IgD-negative memory B cell (primary cell): ENCODE results near the gene WEE1. TPM values are rescaled to one million over a fixed set of nuclear protein-coding genes. Genes with fewer than 3 reads are reported as not detected.
"Not testable (repeated sequence)": the region's sequence is repeated elsewhere in the genome, so short reads cannot be mapped to it uniquely, and the experiment has no call there.

Source experiments
- H3K27ac Mint-ChIP-seq, 3 donors: one replicate each; pipeline ENCODE4 v1.8.0; 2020 to 2022; ENCODE audit warnings: mild to moderate bottlenecking in 3 of 3, mixed read lengths in 3 of 3, moderate library complexity in 1 of 3
- H3K27me3 Mint-ChIP-seq: one replicate; pipeline ENCODE4 v1.8.0; 2021; ENCODE audit warnings: mixed read lengths
- H3K36me3 Mint-ChIP-seq: one replicate; pipeline ENCODE4 v1.8.0; 2020; ENCODE audit warnings: mild to moderate bottlenecking, mixed read lengths
- H3K4me1 Mint-ChIP-seq, 3 donors: one replicate each; pipeline ENCODE4 v1.8.0; 2020 to 2022; ENCODE audit warnings: mixed read lengths in 3 of 3, mild to moderate bottlenecking in 1 of 3
- H3K4me3 Mint-ChIP-seq, 4 donors: one replicate each; pipeline ENCODE4 v1.8.0; 2020 to 2022; ENCODE audit warnings: mild to moderate bottlenecking in 4 of 4, mixed read lengths in 4 of 4, moderate library complexity in 3 of 4
- H3K9me3 Mint-ChIP-seq, 3 donors: one replicate each; pipeline ENCODE4 v1.8.0; 2020 to 2021; ENCODE audit warnings: mixed read lengths in 3 of 3, mild to moderate bottlenecking in 1 of 3
- polyA plus RNA-seq: library from polyadenylated mRNA; unstranded; fragments of 300-500 nt; fragmentation: Illumina TruSeq; gene quantifications from one replicate; pipeline ENCODE4 v1.2.3, GENCODE V29; 2021

The WEE1 gene
- polyA plus RNA-seq, 1 donor from 2014 or later: 47.8 TPM

DNA sequence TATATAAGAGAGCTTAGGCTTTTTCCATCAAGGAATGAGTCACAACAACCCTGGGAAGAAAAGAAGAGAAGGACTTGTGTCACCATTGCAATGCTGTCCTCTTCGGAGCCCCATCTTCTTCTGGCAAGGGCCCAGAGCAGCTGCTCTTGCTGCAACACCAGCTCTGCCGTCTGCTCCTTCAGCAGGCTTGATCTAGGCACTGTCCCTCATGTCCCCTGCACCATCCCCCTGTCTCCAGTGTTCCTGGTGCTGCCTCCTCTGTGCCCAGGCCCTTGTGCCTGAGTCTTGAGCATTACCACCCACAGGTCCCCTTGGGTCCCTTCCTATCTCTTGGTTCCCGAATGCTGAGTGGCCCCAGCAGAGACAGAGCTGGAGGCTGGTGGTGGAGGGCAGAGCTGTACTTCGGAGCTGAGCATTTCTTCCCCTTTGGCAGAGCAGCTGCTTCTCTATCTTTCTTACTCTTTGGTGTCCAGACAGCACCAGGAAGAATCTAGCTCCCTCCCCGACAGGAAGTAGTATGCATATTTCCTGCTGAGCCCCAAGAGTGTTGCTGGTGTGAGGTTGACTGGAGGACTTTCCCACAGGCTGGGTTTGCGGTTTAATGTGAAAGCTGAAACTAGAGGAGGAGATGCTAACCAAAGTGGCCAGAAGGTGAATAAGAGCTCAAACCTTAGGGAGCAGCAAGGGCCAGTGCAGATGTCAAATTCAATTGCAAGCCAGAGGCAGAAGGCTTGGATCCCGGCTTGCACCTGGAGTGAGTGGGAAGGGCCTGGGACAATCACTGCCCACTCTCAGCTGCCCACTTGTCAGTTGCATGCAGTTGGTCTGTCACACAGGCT is 27.8 kb downstream of the WEE1 start:
- Mint-ChIP-seq H3K4me1 (peaks cover 29 to 40% (median 35%) of the 10 kb centered on the region in 3 donors), H3K9me3 (no peaks in the 10 kb centered on the region)

DNA sequence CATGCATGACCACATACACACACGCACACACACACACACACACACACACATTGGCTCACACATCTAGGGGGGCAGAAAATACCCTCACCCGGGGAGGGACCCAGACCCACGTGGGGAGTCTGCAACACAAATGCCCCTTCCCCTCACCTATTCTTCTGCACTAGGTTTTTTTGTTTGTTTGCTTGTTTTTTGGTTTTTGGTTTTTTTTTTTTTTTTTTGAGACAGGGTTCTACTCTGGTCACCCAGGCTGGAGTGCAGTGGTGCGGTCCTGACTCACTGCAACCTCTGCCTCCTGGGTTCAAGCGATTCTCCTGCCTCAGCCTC is 28.4 kb downstream of the WEE1 start:
- H3K27me3 Mint-ChIP-seq: no peaks in the 10 kb centered on the region
- H3K4me1 Mint-ChIP-seq: peaks cover 25 to 35% (median 30%) of the 10 kb centered on the region in 3 donors
- H3K27ac Mint-ChIP-seq: peak overlapping the region; percentile 51 to 94 (median 92)
- H3K4me3 Mint-ChIP-seq: peak overlapping the region; percentile 39 to 94 (median 79)
- no peaks in the 10 kb centered on the region for H3K36me3 Mint-ChIP-seq
- H3K9me3 Mint-ChIP-seq: no peaks in the 10 kb centered on the region

More for the DNA sequence above, 27.8 kb downstream of the WEE1 start:
- H3K36me3 Mint-ChIP-seq: no peaks in the 10 kb centered on the region
- peak overlapping the region; percentile 51 to 94 (median 92) for H3K27ac Mint-ChIP-seq
- H3K27me3 Mint-ChIP-seq: no peaks in the 10 kb centered on the region
- H3K4me3 Mint-ChIP-seq: peak overlapping the region; percentile 39 to 94 (median 79)

DNA sequence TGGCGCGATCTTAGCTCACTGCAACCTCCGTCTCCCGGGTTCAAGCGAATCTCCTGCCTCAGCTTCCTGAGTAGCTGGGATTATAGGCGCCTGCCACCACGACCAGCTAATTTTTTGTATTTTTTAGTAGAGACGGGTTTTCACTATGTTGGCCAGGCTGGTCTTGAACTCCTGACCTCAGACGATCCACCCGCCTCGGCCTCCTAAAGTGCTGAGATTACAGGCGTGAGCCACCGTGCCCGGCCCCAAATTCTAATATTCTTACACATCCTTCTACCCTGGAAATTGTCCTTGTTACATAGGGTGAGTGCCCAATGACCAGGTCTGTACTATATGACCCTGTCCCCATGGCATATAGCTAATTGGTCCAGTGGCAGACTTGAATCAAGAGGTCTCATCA is 29.7 kb downstream of the WEE1 start:
- H3K27ac Mint-ChIP-seq, H3K9me3 Mint-ChIP-seq, H3K36me3 Mint-ChIP-seq, H3K4me3 Mint-ChIP-seq, H3K27me3 Mint-ChIP-seq: not testable (repeated sequence)
- peaks cover 20 to 31% (median 24%) of the 10 kb centered on the region in 3 donors for H3K4me1 Mint-ChIP-seq

DNA sequence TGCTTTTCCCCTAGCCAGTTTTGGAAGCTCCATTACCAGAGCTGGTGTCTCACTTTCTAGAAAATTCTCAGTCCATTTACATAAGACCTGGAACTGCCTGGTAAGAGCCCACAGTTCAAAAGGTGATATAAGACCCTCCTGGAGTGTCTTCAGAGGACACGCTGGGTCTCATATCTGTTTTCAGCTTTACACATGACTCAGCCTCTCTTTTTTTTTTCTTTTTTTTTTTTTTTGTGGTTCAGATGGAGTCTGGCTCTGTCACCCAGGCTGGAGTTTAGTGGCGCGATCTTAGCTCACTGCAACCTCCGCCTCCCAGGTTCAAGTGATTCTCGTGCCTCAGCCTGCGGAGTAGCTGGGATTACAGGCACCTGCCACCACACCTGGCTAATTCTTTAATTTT is 30.7 kb downstream of the WEE1 start:
- peaks cover 22 to 34% (median 25%) of the 10 kb centered on the region in 3 donors for H3K4me1 Mint-ChIP-seq
- H3K27ac Mint-ChIP-seq: peak overlapping the region in 1 of 3 donors; percentile 63
- H3K36me3 Mint-ChIP-seq: no peaks in the 10 kb centered on the region
- no peaks in the 10 kb centered on the region for H3K27me3 Mint-ChIP-seq
- H3K9me3 Mint-ChIP-seq: no peaks in the 10 kb centered on the region
- no peak overlapping the region for H3K4me3 Mint-ChIP-seq

DNA sequence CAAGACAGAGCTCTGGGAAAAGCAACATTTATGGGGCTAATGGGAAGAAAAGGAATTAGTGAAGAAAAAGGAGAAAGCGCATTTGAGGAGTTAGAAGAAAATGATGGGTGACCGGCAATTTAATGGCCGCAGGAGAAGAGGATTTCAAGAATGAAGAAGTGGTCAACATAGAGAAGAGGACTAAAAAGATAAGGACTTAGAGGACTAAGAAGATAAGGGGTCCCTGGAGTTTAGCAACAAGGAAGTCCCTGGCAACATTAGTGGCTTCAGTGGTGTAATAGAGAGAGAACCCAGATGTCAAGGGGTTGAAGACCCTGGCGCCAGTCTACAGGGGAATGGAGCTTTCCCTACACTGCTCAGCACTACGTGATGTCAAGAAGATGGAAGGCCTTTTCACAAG is 32.3 kb downstream of the WEE1 start:
- peaks cover 20 to 31% (median 28%) of the 10 kb centered on the region in 3 donors for H3K4me1 Mint-ChIP-seq
- H3K4me3 Mint-ChIP-seq: no peak overlapping the region
- H3K9me3 Mint-ChIP-seq: peaks cover 0 to 2% (median 0%) of the 10 kb centered on the region in 3 donors
- peaks cover 2% of the 10 kb centered on the region for H3K36me3 Mint-ChIP-seq
- no peaks in the 10 kb centered on the region for H3K27me3 Mint-ChIP-seq
- H3K27ac Mint-ChIP-seq: no peak overlapping the region

DNA sequence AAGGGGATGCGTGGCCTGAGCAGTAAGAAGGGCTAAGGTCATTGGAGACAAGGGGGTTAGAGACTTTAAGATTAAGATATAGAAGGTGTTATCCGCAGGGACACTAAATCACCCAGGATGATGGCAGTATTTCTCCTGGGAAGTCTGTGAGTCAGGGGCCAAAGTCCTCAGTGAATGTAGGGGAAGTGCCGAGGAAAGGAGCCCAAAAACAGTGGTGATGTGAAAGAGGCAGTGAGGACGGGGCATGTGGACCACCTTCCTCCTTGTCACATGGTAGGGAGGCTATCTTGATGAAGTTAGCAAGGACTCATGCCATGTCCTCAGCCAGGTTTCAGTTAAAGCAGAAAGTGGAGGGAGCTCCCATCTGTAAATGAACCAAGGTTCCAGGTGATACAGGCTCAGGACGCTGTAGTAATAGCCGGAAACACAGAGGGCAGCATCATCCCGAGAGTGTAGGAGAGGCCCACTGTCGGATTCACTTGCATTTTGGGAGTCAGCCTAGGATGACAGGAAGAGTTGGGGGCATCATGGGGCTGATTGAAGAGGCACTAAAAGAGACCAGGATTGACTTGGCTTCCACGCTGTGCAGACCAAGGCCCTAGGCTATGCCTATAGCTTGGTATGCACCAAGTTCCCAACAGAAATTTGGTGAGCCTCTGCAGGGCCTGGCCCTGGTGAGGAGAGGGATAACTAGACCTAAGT is 33.5 kb downstream of the WEE1 start:
- Mint-ChIP-seq H3K4me1 (peaks cover 16 to 25% (median 17%) of the 10 kb centered on the region in 3 donors), H3K9me3 (peaks cover 0 to 2% (median 0%) of the 10 kb centered on the region in 3 donors), H3K27ac (peak overlapping the region in 2 of 3 donors; percentile 31 to 54), H3K4me3 (no peak overlapping the region), H3K27me3 (no peaks in the 10 kb centered on the region), H3K36me3 (peaks cover 2% of the 10 kb centered on the region)

DNA sequence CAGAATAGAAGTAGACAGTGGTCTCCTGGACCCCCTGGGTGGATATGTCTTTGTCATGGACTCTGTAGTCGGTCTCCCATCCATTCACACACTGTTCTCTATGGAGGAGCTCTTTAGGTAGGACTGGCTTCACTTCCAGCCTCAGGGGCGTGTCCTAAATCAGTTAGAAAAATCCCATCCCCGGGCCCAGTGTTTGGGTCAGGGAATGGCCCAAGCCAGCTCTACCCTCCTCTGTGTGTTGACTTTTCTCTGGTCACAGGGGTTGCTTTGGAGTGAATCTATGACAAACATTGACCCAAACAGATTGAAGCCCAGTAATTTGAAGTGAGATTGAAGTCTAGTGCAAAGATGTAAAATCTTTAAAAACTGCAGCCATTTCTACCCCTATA is 34.0 kb downstream of the WEE1 start:
- Mint-ChIP-seq H3K4me3 (no peak overlapping the region), H3K27me3 (no peaks in the 10 kb centered on the region), H3K9me3 (peaks cover 0 to 2% (median 0%) of the 10 kb centered on the region in 3 donors), H3K27ac (peak overlapping the region in 1 of 3 donors; percentile 31), H3K36me3 (peaks cover 2% of the 10 kb centered on the region), H3K4me1 (peaks cover 13 to 20% (median 16%) of the 10 kb centered on the region in 3 donors)

DNA sequence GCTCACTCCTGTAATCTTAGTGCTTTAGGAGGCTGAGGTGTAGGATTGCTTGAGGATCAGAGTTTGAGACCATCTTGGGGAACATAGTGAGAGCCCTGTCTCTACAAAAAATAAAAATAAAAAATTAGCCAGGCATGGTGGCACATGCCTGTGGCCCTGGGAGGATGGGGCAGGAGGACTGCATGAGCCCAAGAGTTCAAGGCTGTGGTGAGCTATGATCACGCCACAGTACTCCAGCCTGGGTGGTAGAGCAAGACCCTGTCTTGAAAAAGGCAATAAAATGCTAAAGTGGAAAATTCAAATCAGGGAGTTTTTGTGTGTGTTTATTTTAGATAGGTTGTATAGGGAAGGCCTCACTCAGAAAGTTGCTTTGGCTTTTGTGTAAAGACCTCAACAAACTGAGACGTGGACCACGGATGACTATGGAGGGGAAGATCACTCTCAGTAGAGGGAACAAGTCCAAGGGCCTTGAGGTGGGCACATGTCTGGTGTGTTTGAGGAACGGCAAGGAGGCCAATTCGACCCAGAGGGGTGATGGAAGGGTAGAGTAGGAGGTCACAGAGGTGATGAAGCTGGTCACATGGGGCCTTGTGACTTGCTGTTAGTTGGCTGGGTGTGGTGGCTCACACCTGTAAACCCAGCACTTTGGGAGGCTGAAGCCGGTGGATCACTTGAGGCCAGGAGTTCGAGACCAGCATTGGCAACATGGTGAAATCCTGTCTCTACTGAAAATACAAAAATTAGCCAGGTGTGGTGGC is 35.7 kb downstream of the WEE1 start:
- Mint-ChIP-seq H3K4me3 (peak overlapping the region in 2 of 4 donors; percentile 74 to 92), H3K9me3 (peaks cover 0 to 2% (median 0%) of the 10 kb centered on the region in 3 donors), H3K27ac (peak overlapping the region; percentile 73 to 94 (median 74)), H3K36me3 (peaks cover 2% of the 10 kb centered on the region), H3K27me3 (no peaks in the 10 kb centered on the region), H3K4me1 (peaks cover 20 to 26% (median 23%) of the 10 kb centered on the region in 3 donors)

DNA sequence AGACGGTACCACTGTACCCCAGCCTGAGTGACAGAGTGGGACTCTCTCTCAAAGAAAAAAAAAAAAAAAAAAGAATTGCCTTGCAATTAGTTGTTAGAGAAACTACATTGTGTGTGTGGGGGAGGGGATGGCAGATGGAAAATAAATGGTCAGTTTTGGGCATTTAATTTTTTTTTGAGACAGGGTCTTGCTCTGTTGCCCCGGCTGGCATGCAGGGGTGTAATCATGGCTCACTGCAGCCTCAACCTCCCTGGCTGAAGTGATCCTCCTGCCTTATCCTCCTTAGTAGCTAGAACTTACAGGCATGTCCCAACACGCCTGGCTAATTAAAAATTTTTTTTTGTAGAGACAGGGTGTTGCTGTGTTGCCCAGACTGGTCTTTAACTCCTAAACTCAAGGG is 36.4 kb downstream of the WEE1 start:
- peaks cover 24 to 32% (median 27%) of the 10 kb centered on the region in 3 donors for H3K4me1 Mint-ChIP-seq
- peak overlapping the region in 2 of 4 donors; percentile 33 to 67 for H3K4me3 Mint-ChIP-seq
- H3K27me3 Mint-ChIP-seq: no peaks in the 10 kb centered on the region
- peaks cover 0 to 2% (median 0%) of the 10 kb centered on the region in 3 donors for H3K9me3 Mint-ChIP-seq
- H3K36me3 Mint-ChIP-seq: peaks cover 2% of the 10 kb centered on the region
- H3K27ac Mint-ChIP-seq: no peak overlapping the region

DNA sequence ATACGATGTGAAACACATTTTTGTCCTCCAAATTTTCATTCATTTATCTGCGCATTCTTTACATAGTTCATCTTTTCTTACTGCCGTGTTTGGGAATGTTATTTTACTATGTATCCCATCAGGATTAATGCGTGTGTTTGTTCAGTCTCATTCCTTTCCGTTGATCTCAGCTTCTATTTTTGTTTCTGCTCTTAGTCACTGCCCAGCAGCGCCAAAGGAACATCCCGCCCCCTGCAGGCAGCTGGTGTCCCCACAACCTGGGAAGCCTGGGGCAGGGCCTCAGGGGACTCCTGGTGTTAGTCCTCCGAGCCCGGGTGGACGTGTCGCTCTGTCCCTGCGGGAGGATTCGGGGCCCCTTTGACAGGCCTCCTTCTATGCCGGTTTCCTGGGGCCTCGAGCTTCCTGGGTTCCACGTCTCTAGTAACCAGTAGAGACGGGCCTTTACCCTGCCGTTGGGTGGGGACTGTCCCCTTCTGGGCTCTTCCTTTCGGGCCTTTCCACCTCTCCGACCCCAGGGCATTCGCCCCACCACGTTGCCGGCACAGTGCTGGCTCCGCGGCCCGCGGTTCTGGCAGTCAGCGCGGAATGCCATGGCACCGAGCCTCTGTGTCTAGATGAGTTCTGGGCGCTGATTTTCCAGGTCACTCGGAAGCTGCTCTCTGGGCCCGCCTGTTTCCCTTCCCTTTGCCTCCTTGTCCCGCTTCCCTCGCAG is 39.8 kb downstream of the WEE1 start:
- Mint-ChIP-seq H3K27ac (peak overlapping the region; percentile 95 to 100 (median 99)), H3K4me3 (peak overlapping the region; percentile 87 to 97 (median 94)), H3K9me3 (peaks cover 0 to 2% (median 0%) of the 10 kb centered on the region in 3 donors), H3K27me3 (peaks cover 2% of the 10 kb centered on the region), H3K36me3 (peaks cover 8% of the 10 kb centered on the region), H3K4me1 (peaks cover 35 to 49% (median 48%) of the 10 kb centered on the region in 3 donors)

DNA sequence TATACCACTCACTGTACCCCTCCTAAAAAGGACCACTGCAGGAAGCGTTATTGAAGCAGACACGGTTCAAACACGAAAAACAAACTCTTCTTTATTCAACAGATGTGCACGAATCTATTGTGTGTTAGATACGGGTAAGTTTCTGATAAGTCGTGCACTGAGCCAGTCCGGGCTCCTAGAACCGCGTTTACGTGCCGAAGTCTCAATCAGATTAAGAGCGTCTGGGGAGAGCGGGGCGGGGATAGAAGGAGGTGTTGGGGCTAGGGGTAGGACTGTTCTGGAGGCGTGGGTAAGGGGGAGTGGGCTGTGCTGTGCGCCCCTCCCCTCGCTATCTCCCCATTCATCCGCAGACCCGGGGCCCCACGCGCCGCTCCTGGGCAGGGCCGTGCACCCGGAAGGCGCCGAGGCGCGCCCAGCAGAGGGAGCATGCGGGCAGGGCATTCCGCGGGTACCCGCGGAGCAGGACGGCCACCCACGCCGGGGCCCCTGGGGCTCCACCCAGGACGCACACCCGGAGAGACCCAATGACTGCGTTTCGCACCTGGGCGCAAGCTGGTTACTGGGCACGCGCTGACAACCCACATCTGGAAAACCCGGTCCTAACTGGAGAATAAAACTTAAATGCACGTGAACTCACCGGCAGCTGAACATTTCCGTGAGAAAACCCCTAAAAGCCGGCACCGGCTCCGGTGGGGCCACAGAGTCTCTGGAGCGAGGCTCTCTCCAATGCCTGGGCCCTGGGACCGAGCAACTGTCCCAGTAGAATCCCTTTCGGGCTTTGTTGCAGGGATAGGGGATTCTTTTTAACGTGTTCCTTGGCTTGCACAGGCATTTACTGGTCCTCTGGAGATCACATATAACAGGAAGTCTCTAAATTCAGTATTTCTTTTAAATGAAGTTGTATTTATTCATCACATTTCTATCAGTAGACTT is 40.6 kb downstream of the WEE1 start:
- Mint-ChIP-seq H3K27ac (peak overlapping the region; percentile 95 to 100 (median 99)), H3K9me3 (peaks cover 0 to 2% (median 0%) of the 10 kb centered on the region in 3 donors), H3K4me1 (peaks cover 40 to 51% (median 48%) of the 10 kb centered on the region in 3 donors), H3K27me3 (peaks cover 2% of the 10 kb centered on the region), H3K4me3 (peak overlapping the region; percentile 87 to 97 (median 94)), H3K36me3 (peaks cover 11% of the 10 kb centered on the region)

DNA sequence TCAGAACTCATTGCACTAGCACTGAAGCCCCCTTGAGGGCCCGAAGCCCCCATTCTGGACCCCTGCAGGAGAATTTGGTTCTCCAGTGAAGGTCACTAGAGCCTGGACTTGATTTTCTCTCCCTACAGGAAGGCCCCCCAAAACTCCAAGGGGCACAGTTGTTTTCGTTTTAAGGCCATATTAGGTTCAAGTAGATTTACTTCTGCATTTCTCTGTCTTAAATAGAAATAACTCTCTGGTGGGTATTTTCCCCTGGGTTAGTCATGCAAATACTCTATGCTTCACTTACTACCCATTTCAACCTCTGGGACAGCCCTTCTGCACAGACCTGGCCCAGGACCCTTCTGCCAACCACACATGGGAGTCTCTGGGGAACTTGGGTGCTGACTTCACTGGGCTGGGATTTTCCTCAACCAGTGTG is 41.6 kb downstream of the WEE1 start:
- Mint-ChIP-seq H3K36me3 (peaks cover 11% of the 10 kb centered on the region), H3K4me1 (peaks cover 40 to 55% (median 52%) of the 10 kb centered on the region in 3 donors), H3K4me3 (peak overlapping the region; percentile 87 to 94 (median 93)), H3K9me3 (no peaks in the 10 kb centered on the region), H3K27ac (peak overlapping the region; percentile 95 to 100 (median 99)), H3K27me3 (peaks cover 2% of the 10 kb centered on the region)

DNA sequence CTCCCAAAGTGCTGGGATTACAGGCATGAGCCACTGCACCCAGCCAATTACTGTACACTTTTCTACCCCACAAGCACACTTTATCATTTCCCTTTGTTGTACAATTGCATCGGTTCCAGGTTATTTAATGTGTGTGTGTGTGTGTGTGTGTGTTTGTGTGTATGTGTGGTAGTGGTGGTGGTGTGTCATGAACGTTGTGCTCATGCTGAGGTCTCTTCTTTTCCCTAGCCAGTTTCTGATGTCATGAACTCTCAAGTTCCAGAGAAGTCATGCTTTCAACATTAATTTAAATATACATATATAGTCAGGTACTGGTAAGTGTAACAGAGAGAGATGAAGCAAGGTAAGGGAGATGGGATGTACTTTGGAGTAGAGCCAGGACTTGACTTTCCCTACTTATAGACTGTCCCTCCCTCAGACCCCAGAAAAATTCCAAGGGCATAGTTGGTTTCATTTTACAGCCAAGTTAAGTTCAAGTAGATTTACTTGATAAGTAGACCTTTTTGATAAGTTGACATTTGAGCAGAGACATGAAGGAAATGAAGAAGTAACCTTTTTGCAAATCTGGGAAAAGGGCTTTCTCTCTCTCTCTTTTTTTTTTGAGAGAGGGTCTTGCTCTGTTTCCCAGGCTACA is 42.7 kb downstream of the WEE1 start:
- peak overlapping the region in 3 of 4 donors; percentile 38 to 81 (median 44) for H3K4me3 Mint-ChIP-seq
- peaks cover 10% of the 10 kb centered on the region for H3K36me3 Mint-ChIP-seq
- H3K27ac Mint-ChIP-seq: peak overlapping the region; percentile 95 to 100 (median 99)
- H3K27me3 Mint-ChIP-seq: peaks cover 2% of the 10 kb centered on the region
- H3K9me3 Mint-ChIP-seq: no peaks in the 10 kb centered on the region
- peaks cover 39 to 52% (median 51%) of the 10 kb centered on the region in 3 donors for H3K4me1 Mint-ChIP-seq
